Measurements from ENCODE around the gene GNGT2.

DNA sequence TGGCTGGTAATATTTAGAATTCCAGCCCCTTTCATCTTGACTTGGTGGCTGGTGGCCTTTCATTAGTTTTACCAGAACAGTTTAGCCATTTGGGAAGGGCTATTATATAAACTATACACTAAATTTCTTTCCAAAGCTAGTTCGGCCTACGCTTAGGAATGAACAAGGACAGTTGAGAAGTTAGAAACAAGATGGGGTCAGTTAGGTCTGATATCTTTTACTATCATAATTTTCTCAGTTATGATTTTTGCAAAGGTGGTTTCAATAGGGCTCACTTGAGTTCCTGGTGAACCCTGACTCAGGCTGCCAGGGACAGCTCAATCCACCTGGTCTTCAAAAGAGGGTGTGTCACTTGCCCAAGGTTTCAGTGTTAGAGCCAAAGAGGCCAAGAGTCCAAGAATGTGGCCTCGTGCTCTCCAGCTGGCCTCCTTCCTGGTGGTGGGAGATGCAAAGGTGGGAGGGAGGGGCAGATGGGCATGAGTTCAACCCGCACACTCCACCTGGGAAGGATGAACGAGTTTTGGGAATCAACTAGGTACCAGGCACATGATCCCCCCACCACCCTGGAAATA is 24.2 kb upstream of the GNGT2 start:
- TF ChIP-seq, protein P1, sequence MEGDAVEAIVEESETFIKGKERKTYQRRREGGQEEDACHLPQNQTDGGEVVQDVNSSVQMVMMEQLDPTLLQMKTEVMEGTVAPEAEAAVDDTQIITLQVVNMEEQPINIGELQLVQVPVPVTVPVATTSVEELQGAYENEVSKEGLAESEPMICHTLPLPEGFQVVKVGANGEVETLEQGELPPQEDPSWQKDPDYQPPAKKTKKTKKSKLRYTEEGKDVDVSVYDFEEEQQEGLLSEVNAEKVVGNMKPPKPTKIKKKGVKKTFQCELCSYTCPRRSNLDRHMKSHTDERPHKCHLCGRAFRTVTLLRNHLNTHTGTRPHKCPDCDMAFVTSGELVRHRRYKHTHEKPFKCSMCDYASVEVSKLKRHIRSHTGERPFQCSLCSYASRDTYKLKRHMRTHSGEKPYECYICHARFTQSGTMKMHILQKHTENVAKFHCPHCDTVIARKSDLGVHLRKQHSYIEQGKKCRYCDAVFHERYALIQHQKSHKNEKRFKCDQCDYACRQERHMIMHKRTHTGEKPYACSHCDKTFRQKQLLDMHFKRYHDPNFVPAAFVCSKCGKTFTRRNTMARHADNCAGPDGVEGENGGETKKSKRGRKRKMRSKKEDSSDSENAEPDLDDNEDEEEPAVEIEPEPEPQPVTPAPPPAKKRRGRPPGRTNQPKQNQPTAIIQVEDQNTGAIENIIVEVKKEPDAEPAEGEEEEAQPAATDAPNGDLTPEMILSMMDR (optimal IDR thresholded peaks at IDR 0.05 in 1 of 3, IDR thresholded peaks at IDR 0.05 in 1 of 3, conservative IDR thresholded peaks at IDR 0.05 in 1 of 3; ENCODE audit: extremely low read depth in 1 of 3, insufficient read depth in 2 of 3, low read length in 3 of 3), result no peak
- TF ChIP-seq EZH2 (IDR thresholded peaks at IDR 0.05; ENCODE audit: low read length), result no peak
